ENCODE measurements around the gene ADORA1.
A peak's percentile ranks its signal among the peaks of the same experiment; 100 is the strongest.

The ADORA1 gene

DNA sequence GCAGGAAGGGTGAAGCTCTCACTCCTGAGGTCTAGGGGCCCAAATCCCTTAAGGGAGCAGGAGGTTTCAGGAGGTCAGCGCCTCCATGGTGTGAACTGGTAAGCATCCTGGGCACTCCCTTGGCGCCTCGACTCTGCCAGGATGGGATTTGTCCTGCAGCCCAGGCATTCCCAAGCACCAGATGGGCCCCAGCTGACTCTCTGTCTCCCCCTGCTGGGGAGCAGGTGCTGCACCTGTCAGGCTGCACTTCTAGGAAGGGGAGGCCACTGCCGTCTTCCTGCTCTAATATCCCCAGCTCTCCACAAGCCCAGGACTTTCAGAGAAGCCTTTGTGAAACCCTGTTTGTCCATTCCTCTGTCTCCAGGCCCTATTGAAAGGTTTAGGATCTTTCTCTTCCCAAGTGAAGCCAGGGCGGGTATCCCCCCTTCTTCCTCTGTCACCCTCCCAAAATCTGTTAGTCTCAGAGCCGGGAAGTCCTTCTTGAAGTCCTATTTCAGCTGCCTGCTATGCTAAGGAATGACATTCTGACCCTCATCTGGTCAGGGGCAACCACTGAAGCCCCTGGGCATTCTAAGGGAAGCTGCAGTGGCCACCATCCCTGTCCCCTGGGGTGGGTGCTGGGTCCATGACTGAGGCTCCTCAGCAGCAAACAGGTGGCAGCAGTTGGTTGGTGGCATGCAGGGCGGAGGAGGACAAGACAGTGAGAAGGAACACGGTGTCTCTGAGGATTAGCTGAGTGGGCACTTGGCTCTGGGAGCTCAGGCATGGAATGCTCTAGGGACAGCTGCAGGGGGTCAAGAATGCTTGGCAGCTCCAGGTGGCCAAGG, 44.9 kb downstream of the ADORA1 start:
- peak in 1 of 2 experiments; percentile 59 for DNase-seq (ENCODE audit: low read depth in 1 of 2, low spot score in 1 of 2)
- no peaks in the 10 kb centered on the region for H3K27me3 ChIP-seq (ENCODE audit: insufficient read depth, poor library complexity, severe bottlenecking)
- H3K4me3 ChIP-seq (replicated peaks; ENCODE audit: insufficient read depth, low read length) = no peak overlapping the region
- TF ChIP-seq POLR2AphosphoS5 (IDR thresholded peaks at IDR 0.05; ENCODE audit: low read depth) (no peak), CTCF (IDR thresholded peaks at IDR 0.05; ENCODE audit: insufficient read depth, low read length) (peak; percentile 94), SPI1 (IDR thresholded peaks at IDR 0.05; ENCODE audit: borderline replicate concordance, low read depth) (no peak), GABPA (IDR thresholded peaks at IDR 0.05; ENCODE audit: low read depth) (no peak)
- TF ChIP-seq, protein P1, sequence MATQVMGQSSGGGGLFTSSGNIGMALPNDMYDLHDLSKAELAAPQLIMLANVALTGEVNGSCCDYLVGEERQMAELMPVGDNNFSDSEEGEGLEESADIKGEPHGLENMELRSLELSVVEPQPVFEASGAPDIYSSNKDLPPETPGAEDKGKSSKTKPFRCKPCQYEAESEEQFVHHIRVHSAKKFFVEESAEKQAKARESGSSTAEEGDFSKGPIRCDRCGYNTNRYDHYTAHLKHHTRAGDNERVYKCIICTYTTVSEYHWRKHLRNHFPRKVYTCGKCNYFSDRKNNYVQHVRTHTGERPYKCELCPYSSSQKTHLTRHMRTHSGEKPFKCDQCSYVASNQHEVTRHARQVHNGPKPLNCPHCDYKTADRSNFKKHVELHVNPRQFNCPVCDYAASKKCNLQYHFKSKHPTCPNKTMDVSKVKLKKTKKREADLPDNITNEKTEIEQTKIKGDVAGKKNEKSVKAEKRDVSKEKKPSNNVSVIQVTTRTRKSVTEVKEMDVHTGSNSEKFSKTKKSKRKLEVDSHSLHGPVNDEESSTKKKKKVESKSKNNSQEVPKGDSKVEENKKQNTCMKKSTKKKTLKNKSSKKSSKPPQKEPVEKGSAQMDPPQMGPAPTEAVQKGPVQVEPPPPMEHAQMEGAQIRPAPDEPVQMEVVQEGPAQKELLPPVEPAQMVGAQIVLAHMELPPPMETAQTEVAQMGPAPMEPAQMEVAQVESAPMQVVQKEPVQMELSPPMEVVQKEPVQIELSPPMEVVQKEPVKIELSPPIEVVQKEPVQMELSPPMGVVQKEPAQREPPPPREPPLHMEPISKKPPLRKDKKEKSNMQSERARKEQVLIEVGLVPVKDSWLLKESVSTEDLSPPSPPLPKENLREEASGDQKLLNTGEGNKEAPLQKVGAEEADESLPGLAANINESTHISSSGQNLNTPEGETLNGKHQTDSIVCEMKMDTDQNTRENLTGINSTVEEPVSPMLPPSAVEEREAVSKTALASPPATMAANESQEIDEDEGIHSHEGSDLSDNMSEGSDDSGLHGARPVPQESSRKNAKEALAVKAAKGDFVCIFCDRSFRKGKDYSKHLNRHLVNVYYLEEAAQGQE (IDR thresholded peaks at IDR 0.05; ENCODE audit: insufficient replicate concordance, low read depth) = no peak
- H3K27ac ChIP-seq (replicated peaks) = no peak overlapping the region

DNA sequence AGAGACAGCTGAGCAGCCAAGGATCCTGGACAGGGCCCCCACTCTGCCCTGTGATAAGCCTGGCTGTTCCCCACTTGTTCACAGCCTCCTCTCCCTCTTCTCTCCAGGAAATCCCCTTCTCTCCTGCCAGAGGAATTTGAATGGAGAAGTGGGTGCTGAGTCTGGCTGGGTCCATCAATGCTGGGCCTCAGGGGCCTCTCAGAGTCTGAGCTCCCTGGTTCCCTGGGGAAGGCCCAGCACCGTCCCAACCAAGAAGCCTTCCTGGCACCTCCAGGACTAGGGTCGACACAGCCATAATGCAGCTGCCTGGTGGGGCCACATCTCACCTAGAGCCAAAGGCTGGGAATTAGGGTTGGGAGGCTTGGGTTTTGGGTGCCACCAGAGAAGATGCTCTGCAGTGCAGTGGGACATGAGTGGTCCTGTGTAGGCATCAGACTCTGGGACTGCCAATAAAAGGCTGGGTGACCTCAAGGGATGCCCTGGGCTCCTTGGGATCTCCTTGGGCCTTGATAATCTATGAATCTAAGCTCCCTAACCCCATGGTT, 45.6 kb downstream of the ADORA1 start:
- H3K27ac ChIP-seq (replicated peaks) = no peak overlapping the region
- no peak for DNase-seq (ENCODE audit: low read depth in 1 of 2, low spot score in 1 of 2)
- no peaks in the 10 kb centered on the region for H3K27me3 ChIP-seq (ENCODE audit: insufficient read depth, poor library complexity, severe bottlenecking)
- TF ChIP-seq GABPA (IDR thresholded peaks at IDR 0.05; ENCODE audit: low read depth) (no peak), POLR2AphosphoS5 (IDR thresholded peaks at IDR 0.05; ENCODE audit: low read depth) (no peak), CTCF (IDR thresholded peaks at IDR 0.05; ENCODE audit: insufficient read depth, low read length) (no peak), SPI1 (IDR thresholded peaks at IDR 0.05; ENCODE audit: borderline replicate concordance, low read depth) (no peak)
- TF ChIP-seq, protein P1 (IDR thresholded peaks at IDR 0.05; ENCODE audit: insufficient replicate concordance, low read depth) = no peak
- no peak overlapping the region for H3K4me3 ChIP-seq (replicated peaks; ENCODE audit: insufficient read depth, low read length)

DNA sequence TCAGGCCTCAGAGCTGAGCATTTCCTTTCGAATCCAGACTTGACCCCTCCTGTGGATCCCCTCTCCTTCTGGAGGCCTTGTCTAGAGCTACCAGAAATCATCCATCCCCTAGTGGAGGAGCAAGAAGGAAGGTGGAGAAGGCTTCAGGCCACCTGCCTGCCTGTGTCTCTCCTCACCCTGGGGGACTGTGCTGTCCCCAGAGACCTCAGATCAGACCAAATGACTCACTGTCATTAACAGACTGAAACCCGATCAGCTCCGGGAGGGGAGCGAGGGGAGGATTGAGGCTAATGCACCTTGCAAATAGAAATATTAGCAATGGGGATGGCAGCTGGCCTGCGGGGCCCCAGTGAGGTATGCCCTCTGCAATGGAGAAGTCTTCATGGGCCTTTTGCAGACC, 46.0 kb downstream of the ADORA1 start:
- no peak for DNase-seq (ENCODE audit: low read depth in 1 of 2, low spot score in 1 of 2)
- Histone ChIP-seq H3K27me3 (ENCODE audit: insufficient read depth, poor library complexity, severe bottlenecking) (no peaks in the 10 kb centered on the region), H3K4me3 (replicated peaks; ENCODE audit: insufficient read depth, low read length) (no peak overlapping the region), H3K27ac (replicated peaks) (no peak overlapping the region)
- TF ChIP-seq GABPA (IDR thresholded peaks at IDR 0.05; ENCODE audit: low read depth) (no peak), CTCF (IDR thresholded peaks at IDR 0.05; ENCODE audit: insufficient read depth, low read length) (no peak), SPI1 (IDR thresholded peaks at IDR 0.05; ENCODE audit: borderline replicate concordance, low read depth) (no peak), POLR2AphosphoS5 (IDR thresholded peaks at IDR 0.05; ENCODE audit: low read depth) (no peak)
- TF ChIP-seq, protein P1 (IDR thresholded peaks at IDR 0.05; ENCODE audit: insufficient replicate concordance, low read depth) = no peak
